ENCODE measurements around the gene NKD2. TPM values are rescaled to one million over a fixed set of nuclear protein-coding genes. Genes with fewer than 3 reads are reported as not detected.
"Not testable (repeated sequence)": the region's sequence is repeated elsewhere in the genome, so short reads cannot be mapped to it uniquely, and the experiment has no call there.

Gene NKD2
- total and polyA plus RNA-seq, 11 donors: 0.56 to 6.6 (median 2.3) TPM

GRCh38 chr5:998246-999031 lies 10.2 kb upstream of the NKD2 start:
- H3K4me1 ChIP-seq: peaks cover 0 to 35% (median 8%) of the 10 kb centered on the region in 12 donors
- ATAC-seq: no peak
- peak in 4 of 5 donors; percentile 14 to 36 (median 28) for DNase-seq
- no peaks in the 10 kb centered on the region for H3K9me3 ChIP-seq
- no peak for TF ChIP-seq POLR2A (IDR thresholded peaks at IDR 0.05)
- TF ChIP-seq CTCF (IDR thresholded peaks at IDR 0.05): no peak
- no peaks in the 10 kb centered on the region for H3K27me3 ChIP-seq
- no peak overlapping the region for H3K4me3 ChIP-seq
- no peaks in the 10 kb centered on the region for H3K36me3 ChIP-seq
- WGBS, 4 donors: 71 to 84% (median 76%) methylated on average over 10 to 12 of the region's 12 CpGs
- intact Hi-C loops (cut with DNase I): no loop called here
- H3K27ac ChIP-seq: peak overlapping the region in 1 of 12 donors; percentile 48

- peaks cover 0 to 36% (median 6%) of the 10 kb centered on the region in 12 donors for H3K4me1 ChIP-seq
- H3K9me3 ChIP-seq: no peaks in the 10 kb centered on the region
- no peaks in the 10 kb centered on the region for H3K27me3 ChIP-seq
- no peak overlapping the region for H3K4me3 ChIP-seq
- peak in 1 of 4 donors; percentile 2 for ATAC-seq
- TF ChIP-seq POLR2A (IDR thresholded peaks at IDR 0.05) (no peak), CTCF (IDR thresholded peaks at IDR 0.05) (no peak)
- intact Hi-C loops (cut with DNase I): no loop called here
- DNase-seq: peak in 3 of 5 donors; percentile 5 to 22 (median 14)
- no peaks in the 10 kb centered on the region for H3K36me3 ChIP-seq
- H3K27ac ChIP-seq: no peak overlapping the region
- WGBS, 4 donors: 78 to 97% (median 82%) methylated on average over 3 to 6 of the region's 6 CpGs
These were observed 9.5 kb upstream of the NKD2 start for GRCh38 chr5:999032-999501.

GRCh38 chr5:999724-1000123 lies 8.9 kb upstream of the NKD2 start:
- TF ChIP-seq POLR2A (IDR thresholded peaks at IDR 0.05) (no peak), CTCF (IDR thresholded peaks at IDR 0.05) (no peak)
- intact Hi-C loops (cut with DNase I): loop anchor here in 4 of 10 donors (5.0 to 10.0 kb wide), 3 partner anchors 75 to 145 kb away; no protein-coding TSS in a partner anchor
- Histone ChIP-seq H3K27me3 (peaks cover 0 to 6% (median 0%) of the 10 kb centered on the region in 9 donors), H3K36me3 (no peaks in the 10 kb centered on the region), H3K4me3 (no peak overlapping the region), H3K27ac (no peak overlapping the region), H3K9me3 (no peaks in the 10 kb centered on the region), H3K4me1 (peaks cover 0 to 36% (median 7%) of the 10 kb centered on the region in 12 donors)
- DNase-seq: peak in 1 of 5 donors; percentile 38
- ATAC-seq: no peak
- 79 to 96% (median 91%) methylated on average over 4 to 5 of the region's 5 CpGs for WGBS, 4 donors

GRCh38 chr5:1000329-1000728 lies 8.3 kb upstream of the NKD2 start:
- peak in 1 of 5 donors; percentile 13 for DNase-seq
- TF ChIP-seq POLR2A (IDR thresholded peaks at IDR 0.05): no peak
- TF ChIP-seq CTCF (IDR thresholded peaks at IDR 0.05): no peak
- H3K36me3 ChIP-seq: no peaks in the 10 kb centered on the region
- H3K4me3 ChIP-seq: no peak overlapping the region
- intact Hi-C loops (cut with DNase I): loop anchor here in 4 of 10 donors (5.0 to 10.0 kb wide), 3 partner anchors 76 to 144 kb away; no protein-coding TSS in a partner anchor
- no peak for ATAC-seq
- no peak overlapping the region for H3K27ac ChIP-seq
- peaks cover 0 to 12% (median 0%) of the 10 kb centered on the region in 9 donors for H3K27me3 ChIP-seq
- WGBS, 4 donors: 89 to 97% (median 93%) methylated on average over 5 to 9 of the region's 9 CpGs
- H3K9me3 ChIP-seq: no peaks in the 10 kb centered on the region
- H3K4me1 ChIP-seq: peaks cover 0 to 36% (median 10%) of the 10 kb centered on the region in 12 donors

- peak in 3 of 5 donors; percentile 14 to 20 (median 17) for DNase-seq
- intact Hi-C loops (cut with DNase I): loop anchor here in 4 of 10 donors (5.0 to 10.0 kb wide), 3 partner anchors 76 to 144 kb away; no protein-coding TSS in a partner anchor
- peaks cover 0 to 37% (median 11%) of the 10 kb centered on the region in 12 donors for H3K4me1 ChIP-seq
- H3K4me3 ChIP-seq, ATAC-seq, H3K36me3 ChIP-seq, H3K9me3 ChIP-seq, H3K27ac ChIP-seq: not testable (repeated sequence)
- H3K27me3 ChIP-seq: peaks cover 0 to 17% (median 0%) of the 10 kb centered on the region in 9 donors
- 86 to 96% (median 94%) methylated on average over 11 of the region's 11 CpGs for WGBS, 4 donors
These were observed 7.8 kb upstream of the NKD2 start for GRCh38 chr5:1000831-1001230.
